ENCODE results near the gene AEBP2.
A peak's percentile ranks its signal among the peaks of the same experiment; 100 is the strongest.

The AEBP2 gene

GRCh38 chr12:19432309-19433170, 6.8 kb upstream of the AEBP2 start:
- peak overlapping the region; percentile 31 for H2AFZ ChIP-seq
- H3K27me3 ChIP-seq (ENCODE audit: control insufficient read depth, insufficient read depth, low read length), result no peaks in the 10 kb centered on the region
- H3K9me3 ChIP-seq (ENCODE audit: control insufficient read depth, low read length), result no peaks in the 10 kb centered on the region
- no peak for TF ChIP-seq CTCF (IDR thresholded peaks at IDR 0.05)
- H3K4me1 ChIP-seq, result no peaks in the 10 kb centered on the region
- H3K79me2 ChIP-seq, result no peaks in the 10 kb centered on the region
- H3K4me3 ChIP-seq (ENCODE audit: low read depth, low read length), result no peak overlapping the region
- no peaks in the 10 kb centered on the region for H3K36me3 ChIP-seq (ENCODE audit: control insufficient read depth, insufficient read depth, low read length)
- no peak overlapping the region for H3K27ac ChIP-seq
- no peak overlapping the region for H3K4me2 ChIP-seq (ENCODE audit: low read length)
- no peak overlapping the region for H3K9ac ChIP-seq

- H3K36me3 ChIP-seq (ENCODE audit: control insufficient read depth, insufficient read depth, low read length), result no peaks in the 10 kb centered on the region
- no peak overlapping the region for H2AFZ ChIP-seq
- no peak overlapping the region for H3K4me2 ChIP-seq (ENCODE audit: low read length)
- H3K9me3 ChIP-seq (ENCODE audit: control insufficient read depth, low read length), result no peaks in the 10 kb centered on the region
- no peak overlapping the region for H3K9ac ChIP-seq
- no peak for TF ChIP-seq CTCF (IDR thresholded peaks at IDR 0.05)
- no peak overlapping the region for H3K27ac ChIP-seq
- no peaks in the 10 kb centered on the region for H3K4me1 ChIP-seq
- H3K27me3 ChIP-seq (ENCODE audit: control insufficient read depth, insufficient read depth, low read length), result no peaks in the 10 kb centered on the region
- no peaks in the 10 kb centered on the region for H3K79me2 ChIP-seq
- H3K4me3 ChIP-seq (ENCODE audit: low read depth, low read length), result no peak overlapping the region
Observed at GRCh38 chr12:19434538-19434937, 4.8 kb upstream of the AEBP2 start.

DNA sequence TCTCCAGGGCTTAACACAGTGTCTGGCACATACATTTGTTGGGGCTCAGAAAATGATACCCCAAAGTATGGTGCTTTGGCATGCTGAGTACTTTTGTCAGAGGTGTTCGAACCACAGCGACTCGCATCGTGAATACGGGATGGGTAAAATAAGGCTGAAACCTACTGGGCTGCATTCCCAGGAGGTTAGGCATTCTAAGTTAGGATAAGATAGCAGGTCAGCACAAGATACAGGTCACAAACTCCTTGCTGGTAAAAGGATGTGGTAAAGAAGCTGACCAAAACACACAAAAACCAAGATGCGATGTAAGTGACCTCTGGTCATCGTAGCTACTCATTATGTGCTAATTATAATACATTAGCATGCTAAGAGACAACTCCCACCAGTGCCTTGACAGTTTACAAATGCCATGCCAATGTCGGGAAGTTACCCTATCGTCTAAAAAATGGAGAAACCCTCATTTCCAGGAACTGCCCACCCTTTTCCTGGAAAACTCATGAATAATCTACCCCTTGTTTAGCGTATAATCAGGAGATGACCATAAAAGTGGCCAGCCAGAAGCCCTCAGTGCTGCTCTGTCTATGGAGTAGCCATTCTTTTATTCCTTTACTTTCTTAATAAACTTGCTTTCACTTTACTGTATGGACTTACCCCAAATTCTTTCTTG, 3.3 kb upstream of the AEBP2 start:
- Histone ChIP-seq H3K4me2 (ENCODE audit: low read length) (no peak overlapping the region), H3K9me3 (ENCODE audit: control insufficient read depth, low read length) (no peaks in the 10 kb centered on the region), H2AFZ (no peak overlapping the region), H3K9ac (no peak overlapping the region), H3K27ac (no peak overlapping the region), H3K4me3 (ENCODE audit: low read depth, low read length) (no peak overlapping the region), H3K36me3 (ENCODE audit: control insufficient read depth, insufficient read depth, low read length) (no peaks in the 10 kb centered on the region), H3K79me2 (peaks cover 8% of the 10 kb centered on the region), H3K4me1 (no peaks in the 10 kb centered on the region), H3K27me3 (ENCODE audit: control insufficient read depth, insufficient read depth, low read length) (no peaks in the 10 kb centered on the region)
- TF ChIP-seq CTCF (IDR thresholded peaks at IDR 0.05), result no peak

- no peak overlapping the region for H3K4me3 ChIP-seq (ENCODE audit: low read depth, low read length)
- no peak for TF ChIP-seq CTCF (IDR thresholded peaks at IDR 0.05)
Observed at GRCh38 chr12:19436931-19437330, 2.4 kb upstream of the AEBP2 start.

More at GRCh38 chr12:19436931-19437330, 2.4 kb upstream of the AEBP2 start:
- peaks cover 16% of the 10 kb centered on the region for H3K79me2 ChIP-seq
- H3K9ac ChIP-seq, result no peak overlapping the region
- no peaks in the 10 kb centered on the region for H3K27me3 ChIP-seq (ENCODE audit: control insufficient read depth, insufficient read depth, low read length)
- no peaks in the 10 kb centered on the region for H3K36me3 ChIP-seq (ENCODE audit: control insufficient read depth, insufficient read depth, low read length)
- H3K4me1 ChIP-seq, result peaks cover 6% of the 10 kb centered on the region
- H3K9me3 ChIP-seq (ENCODE audit: control insufficient read depth, low read length), result no peaks in the 10 kb centered on the region
- H3K4me2 ChIP-seq (ENCODE audit: low read length), result no peak overlapping the region
- H3K27ac ChIP-seq, result no peak overlapping the region
- no peak overlapping the region for H2AFZ ChIP-seq
